IPS DF 4.7 (cell line): ENCODE results near the gene AHCTF1.
"Not testable (repeated sequence)": the region's sequence is repeated elsewhere in the genome, so short reads cannot be mapped to it uniquely, and the experiment has no call there.

Experiments
- DNase-seq: peaks from one replicate; pipeline ENCODE4 v3.0.0-alpha.2; 2013; ENCODE audit warnings: low spot score; ENCODE audit errors: extremely low read depth

The AHCTF1 gene

GRCh38 chr1:246923482-246923881 lies 8.3 kb downstream of the AHCTF1 start:
- DNase-seq, result no peak

GRCh38 chr1:246921481-246921880 lies 10.3 kb downstream of the AHCTF1 start:
- no peak for DNase-seq

- DNase-seq, result no peak
Measured at GRCh38 chr1:246919902-246920301, 11.8 kb downstream of the AHCTF1 start.

GRCh38 chr1:246916026-246916923 lies 15.5 kb downstream of the AHCTF1 start:
- not testable (repeated sequence) for DNase-seq

- DNase-seq, result no peak
Measured at GRCh38 chr1:246907472-246907871, 24.3 kb downstream of the AHCTF1 start.

- DNase-seq, result no peak
Measured at GRCh38 chr1:246906833-246907232, 24.9 kb downstream of the AHCTF1 start.

- no peak for DNase-seq
Measured at GRCh38 chr1:246901874-246902273, 29.9 kb downstream of the AHCTF1 start.

GRCh38 chr1:246897302-246897701 lies 34.4 kb downstream of the AHCTF1 start:
- no peak for DNase-seq

- no peak for DNase-seq
Measured at GRCh38 chr1:246893191-246893939, 38.4 kb downstream of the AHCTF1 start.

GRCh38 chr1:246891105-246891504 lies 40.6 kb downstream of the AHCTF1 start:
- no peak for DNase-seq

- DNase-seq, result no peak
Measured at GRCh38 chr1:246888522-246888921, 43.2 kb downstream of the AHCTF1 start.

- not testable (repeated sequence) for DNase-seq
Measured at GRCh38 chr1:246885389-246885788, 46.4 kb downstream of the AHCTF1 start.

GRCh38 chr1:246878551-246878950 lies 53.2 kb downstream of the AHCTF1 start:
- no peak for DNase-seq

GRCh38 chr1:246876431-246876830 lies 55.3 kb downstream of the AHCTF1 start:
- no peak for DNase-seq

GRCh38 chr1:246875041-246876026 lies 56.4 kb downstream of the AHCTF1 start:
- no peak for DNase-seq

GRCh38 chr1:246865921-246866320 lies 65.8 kb downstream of the AHCTF1 start:
- no peak for DNase-seq

GRCh38 chr1:246863791-246864190 lies 68.0 kb downstream of the AHCTF1 start:
- not testable (repeated sequence) for DNase-seq

GRCh38 chr1:246860401-246860800 lies 71.3 kb downstream of the AHCTF1 start:
- DNase-seq, result no peak

- no peak for DNase-seq
Measured at GRCh38 chr1:246856371-246856770, 75.4 kb downstream of the AHCTF1 start.

GRCh38 chr1:246850640-246851039 lies 81.1 kb downstream of the AHCTF1 start:
- not testable (repeated sequence) for DNase-seq

- no peak for DNase-seq
Measured at GRCh38 chr1:246843876-246844275, 87.9 kb downstream of the AHCTF1 start.
